H9 (cell line): ENCODE results near the gene SPPL3. TPM values are rescaled to one million over a fixed set of nuclear protein-coding genes. Genes with fewer than 3 reads are reported as not detected.

ENCODE experiments used
- DNase-seq: peaks from one replicate; pipeline ENCODE4 v3.0.0-alpha.2; 2017
- H2AFZ ChIP-seq: one replicate; pipeline ENCODE4 v1.6.1; 2013; ENCODE audit warnings: mild to moderate bottlenecking, low read length, control low read depth, moderate library complexity
- H2AK5ac ChIP-seq: 2 replicates; pipeline ENCODE4 v1.6.1; 2013; ENCODE audit warnings: low read length, control low read depth, mixed read lengths; ENCODE audit not compliant: insufficient read length
- H2BK120ac ChIP-seq: one replicate; pipeline ENCODE4 v1.6.1; 2013; ENCODE audit warnings: low read depth, mild to moderate bottlenecking, low read length, control low read depth, inconsistent platforms; ENCODE audit not compliant: poor library complexity, severe bottlenecking
- H2BK12ac ChIP-seq: 2 replicates; pipeline ENCODE4 v1.6.1; 2013; ENCODE audit warnings: low read length, control low read depth, mixed read lengths, low read depth; ENCODE audit not compliant: insufficient read length
- H2BK15ac ChIP-seq: 2 replicates; pipeline ENCODE4 v1.6.1; 2013; ENCODE audit warnings: low read depth, low read length, control low read depth
- H2BK20ac ChIP-seq: one replicate; pipeline ENCODE4 v1.6.1; 2013; ENCODE audit warnings: low read depth, mild to moderate bottlenecking, low read length, control low read depth, inconsistent platforms; ENCODE audit not compliant: poor library complexity, severe bottlenecking
- H2BK5ac ChIP-seq: 2 replicates; pipeline ENCODE4 v1.6.1; 2013; ENCODE audit warnings: low read length, control low read depth, mixed read lengths; ENCODE audit not compliant: insufficient read length
- H3K14ac ChIP-seq: 2 replicates; pipeline ENCODE4 v1.6.1; 2013; ENCODE audit warnings: low read length, control low read depth; ENCODE audit not compliant: insufficient read depth
- H3K18ac ChIP-seq: 2 replicates; pipeline ENCODE4 v1.6.1; 2013; ENCODE audit warnings: low read depth, mild to moderate bottlenecking, mixed read lengths, low read length, control low read depth; ENCODE audit not compliant: insufficient read length
- H3K23ac ChIP-seq: 2 replicates; pipeline ENCODE4 v1.6.1; 2013; ENCODE audit warnings: low read length, control low read depth, mixed read lengths, low read depth; ENCODE audit not compliant: insufficient read length
- H3K23me2 ChIP-seq: 2 replicates; pipeline ENCODE4 v1.6.1; 2013; ENCODE audit warnings: low read depth, mild to moderate bottlenecking, mixed read lengths, low read length, control low read depth; ENCODE audit not compliant: insufficient read length, poor library complexity, severe bottlenecking
- H3K27ac ChIP-seq: 2 replicates; pipeline ENCODE4 v1.5.1; 2013; ENCODE audit warnings: low read length, control low read depth, mixed read lengths, low read depth; ENCODE audit not compliant: insufficient read length
- H3K27me3 ChIP-seq: 2 replicates; pipeline ENCODE4 v1.6.1; 2013; ENCODE audit warnings: low read length, control low read depth, inconsistent platforms; ENCODE audit not compliant: insufficient read depth
- H3K4ac ChIP-seq: 2 replicates; pipeline ENCODE4 v1.6.1; 2013; ENCODE audit warnings: low read depth, mild to moderate bottlenecking, control low read depth, inconsistent platforms, low read length, moderate library complexity
- H3K4me1 ChIP-seq: 2 replicates; pipeline ENCODE4 v1.6.1; 2013; ENCODE audit warnings: low read length, control low read depth, inconsistent platforms; ENCODE audit not compliant: insufficient read depth
- H3K4me2 ChIP-seq: 2 replicates; pipeline ENCODE4 v1.6.1; 2013; ENCODE audit warnings: low read length, control low read depth, mixed read lengths; ENCODE audit not compliant: insufficient read length, insufficient read depth
- H3K56ac ChIP-seq: 2 replicates; pipeline ENCODE4 v1.6.1; 2013; ENCODE audit warnings: low read depth, mild to moderate bottlenecking, mixed read lengths, low read length, control low read depth; ENCODE audit not compliant: insufficient read length
- H3K79me1 ChIP-seq: 2 replicates; pipeline ENCODE4 v1.6.1; 2013; ENCODE audit warnings: low read depth, mild to moderate bottlenecking, moderate library complexity, low read length, control low read depth, inconsistent platforms; ENCODE audit not compliant: insufficient read depth, poor library complexity, severe bottlenecking
- H3K79me2 ChIP-seq: 2 replicates; pipeline ENCODE4 v1.6.1; 2013; ENCODE audit warnings: low read length, control low read depth, inconsistent platforms; ENCODE audit not compliant: insufficient read depth
- H3K9ac ChIP-seq: 2 replicates; pipeline ENCODE4 v1.6.1; 2013; ENCODE audit warnings: low read length, control low read depth, mixed read lengths; ENCODE audit not compliant: insufficient read length; ENCODE audit errors: extremely low read depth
- H3K9me3 ChIP-seq: one replicate; pipeline ENCODE4 v1.6.1; 2013; ENCODE audit warnings: low read depth, low read length, inconsistent platforms; ENCODE audit not compliant: control insufficient read depth
- H3T11ph ChIP-seq: one replicate; pipeline ENCODE4 v1.6.1; 2013; ENCODE audit warnings: mild to moderate bottlenecking, low read length, control low read depth, inconsistent platforms
- H4K20me1 ChIP-seq: one replicate; pipeline ENCODE4 v1.6.1; 2013; ENCODE audit not compliant: control insufficient read depth, insufficient read length, insufficient read depth
- H4K5ac ChIP-seq: 2 replicates; pipeline ENCODE4 v1.6.1; 2013; ENCODE audit warnings: low read depth, mild to moderate bottlenecking, mixed read lengths, low read length, control low read depth; ENCODE audit not compliant: insufficient read length
- H4K8ac ChIP-seq: replicated peaks from 2 replicates; pipeline ENCODE4 v1.6.1; 2013; ENCODE audit warnings: low read length, control low read depth, mixed read lengths, low read depth; ENCODE audit not compliant: insufficient read length
- H4K91ac ChIP-seq: 2 replicates; pipeline ENCODE4 v1.6.1; 2013; ENCODE audit warnings: low read depth, mild to moderate bottlenecking, moderate library complexity, mixed read lengths, low read length, control low read depth; ENCODE audit not compliant: insufficient read length
- H3K27ac Mint-ChIP-seq, 3 experiments: 2 replicates in 2 of 3; 3 replicates in 1 of 3; pipeline ENCODE4 v1.8.0; 2020 to 2021; ENCODE audit warnings: mixed read lengths in 3 of 3, mild to moderate bottlenecking in 1 of 3, moderate library complexity in 1 of 3
- H3K27me3 Mint-ChIP-seq: 2 replicates; pipeline ENCODE4 v1.8.0; 2021; ENCODE audit warnings: low read depth, mild to moderate bottlenecking, moderate library complexity, mixed read lengths
- H3K36me3 Mint-ChIP-seq, 3 experiments: 2 replicates in 2 of 3; 3 replicates in 1 of 3; pipeline ENCODE4 v1.8.0; 2020 to 2021; ENCODE audit warnings: low read depth in 3 of 3, mixed read lengths in 3 of 3; ENCODE audit not compliant: insufficient read depth in 1 of 3
- H3K4me1 Mint-ChIP-seq, 2 experiments: 2 replicates each; pipeline ENCODE4 v1.8.0; 2020; ENCODE audit warnings: mixed read lengths in 2 of 2
- H3K4me3 Mint-ChIP-seq, 2 experiments: 2 replicates in 1 of 2; 3 replicates in 1 of 2; pipeline ENCODE4 v1.8.0; 2020 to 2021; ENCODE audit warnings: mild to moderate bottlenecking in 2 of 2, mixed read lengths in 2 of 2, moderate library complexity in 1 of 2
- H3K9me3 Mint-ChIP-seq, 2 experiments: 2 replicates in 1 of 2; 3 replicates in 1 of 2; pipeline ENCODE4 v1.8.0; 2020; ENCODE audit warnings: mild to moderate bottlenecking in 2 of 2, mixed read lengths in 2 of 2, moderate library complexity in 1 of 2
- CTCF ChIP-seq: fragments of 200-600 bp; sonication (generic); conservative IDR thresholded peaks from 3 replicates; pipeline ENCODE4 v1.8.0; 2021; ENCODE audit warnings: antibody characterized with exemption, mild to moderate bottlenecking
- WGBS: extraction: QIAGEN DNeasy Blood & Tissue Kit; methylation state at CpG from one replicate; pipeline ENCODE4 v1.1.7; 2013; ENCODE audit warnings: missing lambda C conversion rate, low lambda C conversion rate, mixed read lengths; ENCODE audit not compliant: insufficient read length; ENCODE audit errors: extremely low coverage; 5-methylcytosine and 5-hydroxymethylcytosine counted together
- total RNA-seq: library from RNA; stranded (reverse); gene quantifications from 2 replicates; pipeline ENCODE4 v1.2.1, GENCODE V29; 2021

SPPL3 gene
- total RNA-seq, 1 experiment from 2014 or later, result 46.3 TPM

DNA sequence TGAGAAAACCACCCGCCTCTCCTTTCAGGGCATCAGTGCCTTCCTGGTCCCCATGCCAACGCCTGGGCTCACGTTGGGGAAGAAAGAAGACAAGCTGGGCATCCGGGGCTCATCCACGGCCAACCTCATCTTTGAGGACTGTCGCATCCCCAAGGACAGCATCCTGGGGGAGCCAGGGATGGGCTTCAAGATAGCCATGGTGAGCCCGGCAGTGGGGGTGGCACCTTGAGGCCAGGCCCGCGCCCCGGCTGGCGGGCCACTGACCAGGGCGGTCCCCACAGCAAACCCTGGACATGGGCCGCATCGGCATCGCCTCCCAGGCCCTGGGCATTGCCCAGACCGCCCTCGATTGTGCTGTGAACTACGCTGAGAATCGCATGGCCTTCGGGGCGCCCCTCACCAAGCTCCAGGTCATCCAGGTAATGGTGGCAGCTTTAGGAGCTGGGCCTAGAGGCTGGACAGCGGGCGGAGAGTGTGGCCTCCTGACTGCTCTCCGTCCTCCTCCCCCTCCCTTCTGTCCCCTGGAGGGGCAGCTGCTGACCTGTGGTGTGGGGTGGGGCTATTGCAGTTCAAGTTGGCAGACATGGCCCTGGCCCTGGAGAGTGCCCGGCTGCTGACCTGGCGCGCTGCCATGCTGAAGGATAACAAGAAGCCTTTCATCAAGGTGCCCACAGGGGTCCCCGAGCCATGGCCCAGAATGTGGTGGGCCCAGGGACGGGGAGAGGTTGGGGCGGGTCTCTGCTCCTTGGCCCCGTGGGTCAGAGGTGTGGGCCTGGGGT, 165.7 kb downstream of the SPPL3 start:
- no peak overlapping the region for H3K4me3 Mint-ChIP-seq
- H3K36me3 Mint-ChIP-seq, result peaks cover 2 to 6% (median 6%) of the 10 kb centered on the region in 3 experiments; a peak in 4 of 7 replicates
- Histone ChIP-seq H2BK15ac (no peak overlapping the region; the same call in 1 of the 2 replicates), H2BK12ac (no peak overlapping the region), H3K56ac (no peak overlapping the region), H3K27me3 (no peaks in the 10 kb centered on the region), H2BK5ac (no peak overlapping the region), H2AFZ (no peak overlapping the region), H2BK20ac (no peak overlapping the region), H3K14ac (no peak overlapping the region), H4K20me1 (no peaks in the 10 kb centered on the region), H4K8ac (no peak overlapping the region), H3K4me2 (no peak overlapping the region), H3K23ac (no peak overlapping the region), H3K9me3 (no peaks in the 10 kb centered on the region), H3K27ac (no peak overlapping the region), H3K9ac (no peak overlapping the region), H2BK120ac (no peak overlapping the region), H3K4ac (no peak overlapping the region), H2AK5ac (no peak overlapping the region), H4K5ac (no peak overlapping the region), H3K4me1 (no peaks in the 10 kb centered on the region), H3K79me2 (no peaks in the 10 kb centered on the region), H4K91ac (no peak overlapping the region), H3K79me1 (no peaks in the 10 kb centered on the region), H3T11ph (no peak overlapping the region), H3K23me2 (no peaks in the 10 kb centered on the region), H3K18ac (no peak overlapping the region)
- H3K27me3 Mint-ChIP-seq, result no peaks in the 10 kb centered on the region
- WGBS, result no CpG with 5 or more reads among the region's 31 CpGs
- no peak for TF ChIP-seq CTCF
- no peaks in the 10 kb centered on the region for H3K4me1 Mint-ChIP-seq
- H3K27ac Mint-ChIP-seq, result peak overlapping the region in 1 of 3 experiments; percentile 95; a peak in 1 of 7 replicates
- no peak for DNase-seq
- peaks cover 2% of the 10 kb centered on the region in 2 experiments; a peak in 2 of 5 replicates for H3K9me3 Mint-ChIP-seq
